Esophagus muscularis mucosa (tissue), 4 donors: ENCODE data around the gene XYLT1.

Experiments used
- CTCF ChIP-seq, 3 experiments: fragments of 200-600 bp in 2 of 3; fragments of 450-650 bp in 1 of 3; sonication (generic) in 2 of 3; IDR thresholded peaks; one replicate each; pipeline ENCODE4 v1.5.1; 2017 to 2019; ENCODE audit warnings: antibody characterized with exemption in 3 of 3, mild to moderate bottlenecking in 2 of 3, moderate library complexity in 1 of 3
- EP300 ChIP-seq: sonication (generic); formaldehyde crosslinking; IDR thresholded peaks from one replicate; pipeline ENCODE4 v1.6.1; 2017; ENCODE audit warnings: antibody characterized with exemption
- POLR2A ChIP-seq: fragments of 450-650 bp; IDR thresholded peaks from one replicate; pipeline ENCODE4 v1.6.1; 2017; ENCODE audit warnings: antibody characterized with exemption, moderate library complexity, mild to moderate bottlenecking, low read depth
- POLR2AphosphoS5 ChIP-seq, 2 donors: sonication (generic); formaldehyde crosslinking; IDR thresholded peaks; one replicate each; pipeline ENCODE4 v1.6.1; 2017; ENCODE audit warnings: antibody characterized with exemption in 2 of 2

- TF ChIP-seq CTCF (IDR thresholded peaks at IDR 0.05) (no peak), POLR2A (no peak), EP300 (no peak), POLR2AphosphoS5 (IDR thresholded peaks at IDR 0.05) (no peak)
Measured at GRCh38 chr16:17453364-17454038, 17.3 kb downstream of the XYLT1 start.
